Right ventricle myocardium inferior (tissue), 1 donor: ENCODE results near the gene REC8. TPM values are rescaled to one million over a fixed set of nuclear protein-coding genes. Genes with fewer than 3 reads are reported as not detected.

ENCODE experiments used
- ATAC-seq: fragments of 200-7000 bp; cut with Tn5 transposase; one replicate; pipeline ENCODE4 v1.9.1; 2020; ENCODE audit warnings: mild to moderate bottlenecking, moderate library complexity
- DNase-seq: peaks from one replicate; pipeline ENCODE4 v3.0.0; 2021; ENCODE audit errors: missing footprints
- intact Hi-C: fragments of 100-400 bp; cut with DNase I; formaldehyde crosslinking; loops from one replicate; pipeline ENCODE4 v1.11.0; 2022
- total RNA-seq: library from RNA; stranded (reverse); fragmentation: NEBNext Ultra II Directional; extraction: Animal tissue kit (Norgen Biotek cat#: 25700); gene quantifications from one replicate; pipeline ENCODE4 v1.2.1, GENCODE V29; 2021
- donor health status: DM: no; HTN: yes; CAD: no; lungs with severe emphysema.

Gene REC8
- total RNA-seq, 1 donor from 2014 or later: 2.4 TPM

DNA sequence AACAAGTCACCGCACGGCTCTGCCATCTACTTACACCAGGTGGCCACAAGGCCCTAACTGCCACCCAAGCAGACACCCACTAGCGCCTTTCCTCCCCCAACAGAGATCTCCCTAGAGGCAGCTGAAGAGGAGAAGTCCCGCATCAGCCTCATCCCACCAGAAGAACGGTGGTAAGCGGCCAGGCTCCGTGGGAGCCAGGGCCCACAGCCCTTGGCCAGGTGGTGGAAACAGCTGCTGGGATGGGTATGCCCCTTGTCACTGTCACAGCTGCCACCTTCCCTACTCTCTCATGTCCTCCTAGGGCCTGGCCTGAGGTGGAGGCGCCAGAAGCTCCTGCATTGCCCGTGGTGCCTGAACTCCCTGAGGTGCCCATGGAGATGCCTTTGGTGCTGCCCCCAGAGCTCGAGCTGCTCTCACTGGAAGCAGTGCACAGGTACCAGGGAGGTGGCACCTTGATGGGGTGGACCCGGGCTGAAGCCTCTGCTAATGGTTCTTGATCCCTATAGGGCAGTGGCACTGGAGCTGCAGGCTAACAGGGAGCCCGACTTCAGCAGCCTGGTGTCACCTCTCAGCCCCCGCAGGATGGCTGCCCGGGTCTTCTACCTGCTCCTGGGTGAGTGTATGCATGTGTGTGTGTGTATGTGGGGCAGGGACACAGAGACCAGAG, 7.5 kb downstream of the REC8 start:
- ATAC-seq (no peak), DNase-seq (no peak)
- intact Hi-C loops: no loop called here

DNA sequence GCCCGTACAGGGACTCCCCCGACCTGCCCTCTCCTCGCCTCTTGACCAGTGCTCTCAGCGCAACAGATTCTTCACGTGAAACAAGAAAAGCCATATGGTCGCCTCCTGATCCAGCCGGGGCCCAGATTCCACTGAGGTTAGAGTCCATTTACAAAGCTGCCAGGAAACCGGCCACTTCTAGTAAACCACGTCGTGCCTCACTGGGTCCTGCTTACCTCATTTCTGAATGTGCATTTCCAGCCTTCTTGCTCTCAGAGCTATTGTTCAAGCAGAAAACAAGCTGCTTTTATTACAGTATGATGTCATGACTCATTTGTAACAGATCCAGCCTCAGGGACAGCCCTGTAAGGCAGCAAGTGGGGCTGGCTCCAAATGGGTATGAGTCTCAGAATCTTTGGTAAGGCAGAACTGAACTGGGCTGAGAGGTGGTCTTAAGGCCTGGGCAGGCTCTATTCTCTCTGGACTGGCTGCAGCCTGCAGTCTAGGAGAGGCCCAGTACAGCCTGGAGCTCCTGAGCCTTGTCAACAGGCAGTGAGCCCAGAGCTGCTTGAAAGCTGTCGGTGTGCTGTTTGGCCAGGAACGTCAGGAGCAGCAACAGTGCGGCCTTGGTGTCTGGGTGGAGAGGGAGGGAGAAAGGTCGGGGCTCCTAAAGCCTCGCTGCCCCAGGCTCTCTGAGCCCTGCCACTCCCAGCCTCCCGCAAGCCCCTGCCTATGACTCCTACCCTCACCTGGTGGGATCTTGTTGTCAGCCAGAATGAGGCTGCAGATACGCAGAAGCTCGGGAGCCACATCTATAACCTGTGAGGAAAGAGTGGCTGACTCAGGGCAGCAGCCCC, 8.3 kb downstream of the REC8 start:
- intact Hi-C loops: no loop called here
- ATAC-seq: peak; percentile 50

DNA sequence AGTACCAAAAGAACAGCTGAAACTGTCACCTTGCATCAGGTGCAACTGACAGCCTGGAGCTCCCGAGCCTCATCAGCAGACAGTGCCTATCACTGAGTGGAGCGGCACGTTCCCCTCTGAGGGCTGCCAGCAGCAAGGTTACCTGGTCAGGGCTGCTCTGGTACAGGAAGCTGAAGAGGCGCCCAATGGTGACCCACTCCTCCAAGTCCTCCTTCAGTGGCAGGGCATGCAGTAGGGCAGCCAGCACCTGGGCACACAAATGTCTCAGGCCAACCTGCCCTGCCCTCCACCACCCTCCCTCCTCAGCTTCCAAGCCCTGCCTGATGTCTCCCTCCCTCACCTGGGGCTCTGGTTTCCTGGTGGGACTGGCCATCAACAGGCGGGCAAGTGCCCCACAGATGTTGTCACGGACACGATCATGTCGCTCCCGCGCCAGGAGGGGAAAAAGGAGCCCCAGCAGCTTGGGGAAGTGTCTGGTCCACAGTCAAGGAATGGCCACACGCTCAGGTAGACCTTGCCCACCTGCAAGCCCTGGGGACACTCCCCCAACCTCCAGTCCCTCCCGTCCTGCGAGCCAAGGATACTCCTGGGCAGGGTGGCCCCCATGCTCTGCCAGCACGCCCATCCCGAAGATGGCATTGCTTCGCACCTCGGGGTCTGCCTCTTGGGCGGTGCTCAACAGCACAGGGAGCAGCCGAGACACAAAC, 9.6 kb downstream of the REC8 start:
- DNase-seq (no peak), ATAC-seq (no peak)
- intact Hi-C loops: no loop called here

More for the DNA sequence above, 8.3 kb downstream of the REC8 start:
- DNase-seq: no peak

DNA sequence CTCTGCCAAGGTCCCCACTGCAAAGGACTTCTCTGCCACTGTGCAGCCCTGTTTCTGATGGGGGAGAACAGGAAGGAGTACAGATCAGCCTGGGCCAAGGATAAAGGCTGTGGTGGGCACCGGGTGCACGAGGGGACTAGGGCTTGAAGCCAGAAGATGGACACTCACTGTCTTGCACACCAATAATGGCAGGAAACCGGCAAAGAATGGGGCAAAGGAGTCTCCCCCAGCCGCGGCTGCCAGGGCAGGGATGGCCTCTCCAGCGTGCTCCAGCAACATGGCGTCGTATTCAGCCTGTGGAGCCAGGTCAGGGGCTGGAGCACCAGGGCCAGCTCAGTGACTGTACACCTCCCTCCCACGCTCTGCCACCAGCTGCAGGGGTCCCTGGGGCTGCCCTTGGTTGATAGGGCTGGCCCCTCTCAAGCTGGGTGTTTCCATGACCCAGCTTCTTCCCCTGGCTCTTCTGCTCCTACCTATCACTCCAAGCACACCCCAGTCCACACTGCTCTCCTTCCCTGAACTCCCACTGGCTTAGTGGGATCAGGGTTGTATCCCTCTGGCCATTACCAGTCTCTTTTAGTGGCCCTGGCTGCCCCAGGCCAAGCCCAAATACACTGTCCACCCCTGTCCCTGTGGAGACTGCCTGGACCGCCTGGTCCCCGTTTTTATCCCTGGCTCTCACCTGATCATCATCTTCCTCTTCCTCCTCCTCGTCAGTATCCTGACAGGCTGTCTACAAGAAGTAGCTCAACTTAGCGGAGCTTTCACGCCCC, 10.4 kb downstream of the REC8 start:
- no peak for DNase-seq
- intact Hi-C loops: no loop called here
- ATAC-seq: no peak

DNA sequence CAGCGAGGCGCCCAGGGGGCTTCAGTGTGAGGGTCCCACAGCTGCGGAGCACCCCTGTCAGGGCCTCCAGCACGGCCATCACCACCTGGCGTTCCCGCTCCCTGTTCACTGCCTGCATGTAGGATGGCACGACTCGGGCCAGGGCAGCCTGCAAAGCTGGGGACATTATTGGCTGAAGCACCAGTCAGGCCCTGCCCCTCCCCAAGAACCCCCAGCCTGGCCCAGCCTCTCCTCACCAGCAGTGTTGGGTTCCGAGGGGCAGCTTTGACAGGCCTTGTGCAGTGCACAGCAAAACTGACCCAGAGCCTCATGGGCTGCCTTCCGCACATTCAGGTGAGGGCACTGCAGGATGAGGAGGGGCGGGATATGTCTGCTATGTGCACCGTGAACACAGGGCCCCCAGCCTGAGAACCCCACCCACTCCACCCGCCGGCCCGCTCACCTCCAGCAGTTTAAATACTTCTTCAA, 11.2 kb downstream of the REC8 start:
- intact Hi-C loops: no loop called here
- no peak for DNase-seq
- ATAC-seq: no peak

DNA sequence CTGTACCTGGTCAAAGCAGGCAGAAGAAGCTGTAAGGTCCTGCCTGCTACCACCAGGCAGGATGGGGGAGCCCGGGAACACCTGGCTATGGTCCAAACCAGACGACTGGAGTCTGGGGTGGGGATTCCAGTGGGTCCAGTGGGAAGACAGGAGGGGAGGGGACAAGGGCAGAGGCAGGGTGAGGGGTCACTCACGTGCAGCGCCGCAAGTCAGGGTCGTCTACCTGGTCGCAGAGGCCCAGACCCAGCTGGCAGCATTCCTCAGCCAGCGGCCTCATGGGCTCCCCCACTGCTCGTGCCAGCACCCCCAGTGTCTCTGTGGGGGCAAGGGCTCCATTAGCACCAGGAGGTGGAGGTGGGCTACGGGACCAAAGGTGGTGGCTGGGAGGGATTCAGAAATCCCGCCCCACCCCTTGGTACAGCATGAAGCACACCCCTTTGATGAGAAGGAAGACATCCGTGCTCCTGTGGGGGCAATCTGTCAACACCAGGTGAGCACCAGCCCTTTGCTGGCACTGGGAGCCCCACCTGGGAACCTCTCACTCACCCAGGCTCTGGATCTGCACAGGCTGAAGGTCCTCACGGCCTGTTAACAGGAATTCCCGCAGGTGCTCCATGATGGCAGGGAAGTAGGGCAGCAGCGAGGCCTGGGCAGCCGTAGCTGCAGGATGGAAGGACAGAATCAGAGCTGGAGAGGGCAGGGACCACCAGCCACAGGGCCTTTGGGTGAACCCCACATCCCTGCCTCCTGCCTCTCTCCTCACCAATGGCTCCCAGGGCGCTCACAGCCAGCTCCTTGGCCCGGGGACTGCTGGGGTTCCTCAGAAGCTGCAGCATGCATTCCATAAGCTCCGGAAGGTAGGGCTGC, 12.5 kb downstream of the REC8 start:
- intact Hi-C loops: no loop called here
- ATAC-seq (no peak), DNase-seq (peak; percentile 44)

DNA sequence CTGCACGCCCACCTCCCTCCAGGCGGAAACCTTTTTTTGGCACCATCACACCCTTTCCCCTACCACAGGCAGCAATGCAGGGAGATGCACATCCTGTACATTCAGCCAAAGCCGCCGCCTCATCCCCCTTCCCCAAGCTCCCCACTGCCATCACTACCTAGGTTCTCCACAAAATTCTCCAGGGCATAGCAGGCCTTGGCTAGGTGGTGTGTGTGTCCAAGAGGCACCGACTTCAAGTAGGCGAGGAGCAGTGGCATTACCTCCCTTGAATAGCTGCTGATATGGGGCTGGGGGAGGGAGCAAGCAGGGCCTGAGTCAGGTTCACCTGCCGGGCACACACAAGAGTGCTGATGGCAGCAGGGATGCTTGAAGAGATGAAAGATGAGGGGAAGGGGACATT, 13.1 kb downstream of the REC8 start:
- DNase-seq (no peak), ATAC-seq (no peak)
- intact Hi-C loops: loop anchor here (5.0 kb wide), 2 partner anchors 38 to 112 kb away; partner anchors contain the start of genes DHRS1, NOP9, PSME2 and RNF31

DNA sequence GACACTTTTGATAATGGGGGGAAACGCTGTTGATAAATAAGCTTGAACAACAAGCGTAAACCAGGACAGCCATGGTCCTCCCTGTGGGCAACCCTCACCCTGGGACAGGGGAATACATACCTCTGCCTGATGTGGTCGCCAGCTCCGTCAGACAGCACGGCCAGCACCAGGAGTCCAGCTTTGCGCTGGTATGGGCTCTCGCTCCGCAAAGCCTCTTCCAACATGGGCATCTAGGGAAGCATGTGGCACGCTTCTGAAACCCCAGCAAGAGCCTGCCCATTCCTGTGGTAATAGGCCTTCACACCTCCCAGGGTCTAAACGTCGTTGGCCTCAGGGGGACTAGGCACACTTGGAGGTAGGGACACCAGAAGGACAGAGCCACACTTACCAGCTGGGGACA, 13.9 kb downstream of the REC8 start:
- intact Hi-C loops: loop anchor here (5.0 kb wide), 2 partner anchors 38 to 112 kb away; partner anchors contain the start of genes DHRS1, NOP9, PSME2 and RNF31
- peak; percentile 55 for DNase-seq
- no peak for ATAC-seq

DNA sequence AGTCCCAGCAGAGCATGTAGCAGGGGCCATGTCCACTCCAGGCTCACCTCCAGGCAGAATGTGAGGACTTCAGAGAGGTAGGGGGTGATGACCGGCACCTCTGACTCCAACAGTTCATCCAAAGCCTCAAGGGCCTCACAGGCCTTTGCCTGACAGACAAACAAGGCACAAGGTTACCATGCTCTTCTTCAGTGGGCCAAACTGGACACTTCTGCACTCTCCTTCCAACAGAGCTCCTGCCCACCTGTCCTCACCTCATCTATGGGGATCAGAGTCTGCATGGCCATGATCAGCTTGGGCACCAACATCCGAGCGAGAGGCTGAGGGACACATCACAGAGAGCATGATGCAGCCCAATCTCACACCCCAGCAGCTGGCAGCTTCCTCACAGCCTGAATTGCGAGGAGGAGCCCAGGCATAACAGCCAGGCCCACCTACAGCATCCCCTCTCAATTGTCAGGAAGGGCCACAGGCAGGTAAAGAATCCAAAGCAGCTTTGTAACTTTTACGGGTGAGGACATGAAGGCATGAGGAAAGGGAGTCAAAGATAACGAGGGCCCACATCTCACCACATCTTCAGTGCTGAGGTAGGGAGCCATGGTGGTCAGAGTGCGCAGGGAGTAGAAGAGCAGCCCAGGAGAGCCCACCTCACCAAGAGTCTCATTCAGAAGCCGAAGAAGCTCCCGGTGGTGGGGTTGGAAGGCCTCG, 15.1 kb downstream of the REC8 start:
- ATAC-seq: no peak
- intact Hi-C loops: loop anchor here (5.0 kb wide), 2 partner anchors 40 to 110 kb away; partner anchors contain the start of genes DHRS1, NOP9, PSME2 and RNF31
- no peak for DNase-seq

DNA sequence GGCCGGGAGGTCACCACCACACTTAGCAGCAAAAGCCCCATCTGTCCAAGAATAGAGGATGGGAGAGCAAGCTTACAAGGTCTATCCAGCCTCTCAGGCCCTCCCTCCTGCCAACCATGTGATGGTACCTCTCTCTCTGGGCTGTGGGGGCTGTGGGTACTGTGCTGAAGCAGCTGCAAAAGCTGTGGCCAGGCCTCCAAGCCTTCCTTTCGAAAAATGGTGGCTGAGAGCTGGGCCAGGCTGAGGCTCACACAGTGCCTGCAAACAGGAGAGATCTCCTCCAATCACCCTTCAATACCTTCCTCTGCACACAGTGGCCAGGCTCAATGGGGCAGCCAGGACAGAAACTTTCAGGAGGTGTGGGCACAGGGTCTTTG, 15.6 kb downstream of the REC8 start:
- ATAC-seq (no peak), DNase-seq (peak; percentile 57)
- intact Hi-C loops: loop anchor here (5.0 kb wide), 2 partner anchors 40 to 110 kb away; partner anchors contain the start of genes DHRS1, NOP9, PSME2 and RNF31

DNA sequence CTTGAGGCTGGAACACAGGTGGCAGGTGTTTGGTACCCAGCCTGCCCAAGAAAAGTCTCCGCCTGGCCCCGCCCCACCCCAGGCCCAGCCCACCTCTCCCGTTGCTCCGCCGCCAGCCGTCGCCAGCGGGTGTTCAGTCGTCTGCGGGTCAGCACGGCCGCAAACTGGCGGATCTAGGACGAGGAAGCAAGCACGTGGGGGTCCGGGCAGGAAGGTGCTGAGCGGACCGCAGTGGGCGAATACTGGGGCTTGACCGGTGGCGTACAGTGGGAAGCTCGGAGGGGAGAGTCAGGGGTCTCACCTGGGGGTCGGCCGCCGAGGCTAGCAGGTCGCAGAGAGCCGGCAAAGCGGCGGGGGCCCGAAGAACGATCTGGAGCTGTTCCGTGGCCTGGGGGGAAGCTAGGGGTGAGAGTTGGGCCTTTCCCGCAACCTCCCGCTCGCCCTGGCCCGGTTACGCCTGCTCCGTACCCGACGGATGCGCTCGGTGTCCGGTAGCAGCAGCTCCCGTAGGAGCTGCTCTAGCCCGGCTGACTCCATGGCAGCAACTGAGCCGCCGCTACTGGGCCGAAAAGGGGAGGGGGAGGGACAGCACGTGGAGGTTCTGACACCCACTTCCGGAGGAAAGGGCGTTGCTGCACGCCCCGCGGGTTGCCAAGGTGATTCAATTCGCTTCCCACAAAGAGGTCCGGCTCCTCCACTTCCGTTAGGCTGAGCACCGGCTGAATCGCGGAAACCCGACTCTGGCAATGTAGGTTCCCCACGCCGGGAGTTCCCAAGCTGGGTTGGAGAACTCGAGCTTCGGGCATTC, 16.6 kb downstream of the REC8 start, which contains the start of gene IPO4:
IPO4 (minus strand) TSS at position 566 of the 808 bp plus-strand sequence; CDS start at position 537, 29 bp downstream.
- intact Hi-C loops: loop anchor here (2.0 to 5.0 kb wide), 3 partner anchors 41 to 109 kb away; partner anchors contain the start of genes DHRS1, NOP9, PSME2 and RNF31
- peak; percentile 95 for DNase-seq
- peak; percentile 96 for ATAC-seq

DNA sequence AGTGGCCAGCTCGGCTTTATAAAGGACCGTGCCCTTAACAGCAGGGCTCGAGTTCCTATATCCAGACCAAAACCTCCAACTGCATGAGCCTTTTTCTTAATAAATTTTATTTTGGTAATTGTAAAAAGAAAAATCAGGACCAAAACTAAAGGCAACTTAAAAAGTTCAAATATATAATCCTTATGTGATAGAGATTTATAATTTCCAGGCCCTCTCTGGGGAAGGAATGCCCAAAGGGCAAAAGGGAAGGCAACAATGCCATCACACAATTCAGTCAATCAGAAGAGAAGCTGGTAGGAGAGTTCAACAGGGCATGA, 17.1 kb downstream of the REC8 start:
- ATAC-seq: no peak
- intact Hi-C loops: loop anchor here (2.0 to 5.0 kb wide), 3 partner anchors 42 to 108 kb away; partner anchors contain the start of genes DHRS1, NOP9, PSME2 and RNF31
- DNase-seq: no peak

DNA sequence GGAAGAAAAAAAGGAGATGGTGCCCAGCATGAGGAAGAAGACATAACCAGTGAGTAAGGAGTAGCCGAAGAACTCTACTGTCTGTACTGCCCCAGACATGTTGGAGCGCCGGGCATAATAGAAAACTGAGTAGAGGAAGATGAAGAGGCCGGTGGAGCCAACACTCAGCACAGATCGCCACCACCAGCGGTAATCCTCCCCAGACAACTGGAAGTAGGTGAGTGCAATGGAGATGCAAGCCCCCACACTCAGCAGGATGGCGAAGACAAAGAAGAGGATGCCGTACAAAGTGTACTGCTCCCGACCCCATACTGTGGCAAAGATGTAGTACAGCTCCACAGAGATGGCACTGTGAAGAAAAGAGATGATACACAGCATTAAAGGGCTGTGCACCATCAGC, 17.6 kb downstream of the REC8 start:
- ATAC-seq (no peak), DNase-seq (no peak)
- intact Hi-C loops: loop anchor here (2.0 to 5.0 kb wide), 3 partner anchors 42 to 108 kb away; partner anchors contain the start of genes DHRS1, NOP9, PSME2 and RNF31

DNA sequence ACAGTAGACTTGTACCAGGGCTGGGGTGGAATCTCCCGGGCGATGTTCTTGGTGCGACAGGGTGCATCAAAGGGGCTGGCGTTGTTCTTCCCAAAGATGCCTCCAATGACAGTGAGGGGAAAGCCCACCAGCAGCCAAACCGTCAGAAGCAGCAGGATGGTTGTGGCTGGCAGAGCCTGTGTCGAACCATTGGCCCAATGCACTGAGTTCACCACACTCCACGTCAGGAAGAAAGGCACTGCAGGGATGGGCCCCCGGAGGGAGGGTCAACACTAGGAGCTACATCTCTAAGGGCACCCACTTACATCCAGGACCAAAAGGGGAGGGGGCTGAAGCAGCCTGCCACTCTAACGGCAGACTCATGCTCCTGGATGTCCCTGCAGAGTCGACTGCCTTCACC, 18.5 kb downstream of the REC8 start:
- DNase-seq (no peak), ATAC-seq (no peak)
- intact Hi-C loops: no loop called here

DNA sequence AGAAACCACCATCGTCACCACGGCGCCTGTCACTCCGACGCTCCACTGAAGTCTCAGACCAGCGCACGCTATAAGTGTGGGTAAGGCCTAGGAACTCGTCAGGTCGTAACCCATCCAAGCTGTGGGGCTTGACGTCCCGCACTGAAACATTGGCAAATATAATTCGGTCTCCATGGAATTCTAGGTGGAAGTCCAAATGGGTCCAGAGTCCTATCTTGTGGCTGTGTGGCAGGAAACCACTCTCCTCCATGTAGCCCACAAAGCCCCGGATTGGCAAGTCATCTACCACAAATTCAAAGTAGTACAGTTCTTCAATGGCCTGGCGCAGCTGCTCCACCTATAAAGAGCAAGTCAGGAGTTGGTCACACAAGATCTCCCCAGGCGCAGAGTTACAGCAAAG, 21.1 kb downstream of the REC8 start:
- peak; percentile 32 for DNase-seq
- intact Hi-C loops: no loop called here
- ATAC-seq: no peak
